ENCODE results near the gene KLHL29. TPM values are rescaled to one million over a fixed set of nuclear protein-coding genes. Genes with fewer than 3 reads are reported as not detected.
A peak's percentile ranks its signal among the peaks of the same experiment; 100 is the strongest.

Gene KLHL29
- total and polyA plus RNA-seq, 2 experiments from 2014 or later, result 1.9 to 6.4 TPM

DNA sequence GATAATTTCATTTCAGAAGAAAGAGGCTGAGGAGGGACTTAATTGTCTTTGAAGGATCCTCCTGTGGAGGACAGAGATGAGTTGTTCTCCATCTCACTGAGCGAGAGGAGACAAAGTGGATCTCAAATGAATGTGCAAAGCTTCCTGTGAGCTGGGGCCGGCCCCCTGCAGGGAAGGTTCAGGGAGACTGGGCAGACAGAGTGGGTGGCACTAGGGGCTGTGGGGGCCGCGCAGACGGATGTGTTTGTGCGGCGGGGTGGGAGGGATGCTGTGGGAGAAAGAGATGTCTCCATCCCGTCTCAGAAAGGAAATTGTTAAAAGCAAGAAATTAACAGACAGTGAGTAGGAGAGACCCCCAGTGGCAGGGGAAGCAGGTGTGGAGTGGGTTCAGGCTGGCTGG, 29.1 kb downstream of the KLHL29 start:
- in situ Hi-C loops (cut with MboI), result no loop called here

DNA sequence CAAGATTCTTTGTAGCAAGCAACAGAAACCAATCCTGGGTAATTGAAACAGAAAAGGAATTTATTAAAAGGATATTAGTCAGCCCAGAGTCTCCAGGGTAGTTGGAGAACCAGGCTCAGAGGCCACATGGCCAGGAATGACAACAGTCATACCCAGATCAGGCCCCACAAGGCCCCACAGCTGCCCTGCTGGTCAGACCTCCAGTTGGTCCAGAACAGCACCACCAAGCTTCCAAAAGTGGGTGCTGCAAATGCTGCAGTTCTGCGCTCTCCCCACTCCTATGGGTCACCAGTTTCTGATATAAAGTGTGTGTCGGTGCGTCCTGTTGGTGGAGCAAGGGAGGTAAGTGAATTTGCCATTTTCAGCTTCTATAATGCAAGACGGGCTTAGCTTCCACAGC, 29.9 kb downstream of the KLHL29 start:
- no peaks in the 10 kb centered on the region for H3K9me2 ChIP-seq (ENCODE audit: insufficient read depth)
- in situ Hi-C loops (cut with MboI), result no loop called here
- peaks cover 47% of the 10 kb centered on the region for H3F3A ChIP-seq (ENCODE audit: insufficient read depth)
- no peak overlapping the region for H2AFZ ChIP-seq
- DNase-seq, result peak; percentile 55
- H3K79me2 ChIP-seq (ENCODE audit: insufficient read depth), result peaks cover 39% of the 10 kb centered on the region
- H3K4me1 ChIP-seq (ENCODE audit: insufficient read depth), result peaks cover 54% of the 10 kb centered on the region
- H3K9me3 ChIP-seq (ENCODE audit: low read depth), result no peaks in the 10 kb centered on the region
- H3K4me3 ChIP-seq, result no peak overlapping the region
- H3K36me3 ChIP-seq (ENCODE audit: low read depth), result no peaks in the 10 kb centered on the region
- peak overlapping the region; percentile 22; the same call in 1 of the 2 replicates for H3K27ac ChIP-seq
- H3K4me2 ChIP-seq (ENCODE audit: unreplicated experiment), result no peak overlapping the region
- H3K9ac ChIP-seq, result no peak overlapping the region
- no peaks in the 10 kb centered on the region for H4K20me1 ChIP-seq (ENCODE audit: insufficient read depth)
- H3K27me3 ChIP-seq (replicated peaks; ENCODE audit: insufficient read depth), result no peaks in the 10 kb centered on the region
- TF ChIP-seq EZH2 (IDR thresholded peaks at IDR 0.05; ENCODE audit: insufficient read depth, poor library complexity, severe bottlenecking) (no peak), EZH2phosphoT487 (IDR thresholded peaks at IDR 0.05; ENCODE audit: insufficient read depth, low read depth) (no peak)
- 99 to 100% methylated on average over 4 of the region's 4 CpGs for WGBS, 2 experiments (ENCODE audit: low coverage in 1 of 2, low lambda C conversion rate in 2 of 2, missing lambda C conversion rate in 2 of 2)

More for the DNA sequence above, 29.1 kb downstream of the KLHL29 start:
- Histone ChIP-seq H3K36me3 (ENCODE audit: low read depth) (no peaks in the 10 kb centered on the region), H3K9me2 (ENCODE audit: insufficient read depth) (no peaks in the 10 kb centered on the region), H2AFZ (no peak overlapping the region), H3K27ac (no peak overlapping the region), H3K4me2 (ENCODE audit: unreplicated experiment) (no peak overlapping the region), H3F3A (ENCODE audit: insufficient read depth) (peaks cover 39% of the 10 kb centered on the region), H3K27me3 (replicated peaks; ENCODE audit: insufficient read depth) (no peaks in the 10 kb centered on the region), H3K79me2 (ENCODE audit: insufficient read depth) (peaks cover 47% of the 10 kb centered on the region), H4K20me1 (ENCODE audit: insufficient read depth) (no peaks in the 10 kb centered on the region), H3K9ac (no peak overlapping the region), H3K4me1 (ENCODE audit: insufficient read depth) (peaks cover 47% of the 10 kb centered on the region), H3K9me3 (ENCODE audit: low read depth) (no peaks in the 10 kb centered on the region), H3K4me3 (no peak overlapping the region)
- no peak for DNase-seq
- 98 to 99% methylated on average over 7 to 8 of the region's 8 CpGs for WGBS, 2 experiments (ENCODE audit: low coverage in 1 of 2, low lambda C conversion rate in 2 of 2, missing lambda C conversion rate in 2 of 2)
- TF ChIP-seq EZH2 (IDR thresholded peaks at IDR 0.05; ENCODE audit: insufficient read depth, poor library complexity, severe bottlenecking) (no peak), EZH2phosphoT487 (IDR thresholded peaks at IDR 0.05; ENCODE audit: insufficient read depth, low read depth) (no peak)

DNA sequence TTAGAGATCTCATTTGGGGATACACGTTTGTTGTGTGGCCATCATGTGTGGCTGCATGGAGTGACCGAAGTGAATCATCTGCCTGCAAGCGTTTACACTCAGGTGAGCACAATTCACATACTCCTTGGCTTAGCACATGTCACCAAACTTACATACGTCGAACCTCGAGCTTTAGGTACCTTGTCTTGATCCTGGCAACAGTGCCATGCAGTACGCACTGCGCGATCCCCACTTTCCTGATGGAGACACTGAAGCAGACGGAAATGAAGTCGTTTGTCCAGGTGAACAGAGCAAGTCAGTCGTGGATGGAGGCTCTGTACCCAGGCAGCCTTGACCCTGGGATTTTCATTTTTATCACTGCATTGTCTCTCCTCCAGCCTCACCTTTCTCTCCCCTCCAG, 32.3 kb downstream of the KLHL29 start:
- DNase-seq, result no peak
- Histone ChIP-seq H3K27me3 (replicated peaks; ENCODE audit: insufficient read depth) (no peaks in the 10 kb centered on the region), H3K9ac (no peak overlapping the region), H4K20me1 (ENCODE audit: insufficient read depth) (no peaks in the 10 kb centered on the region), H3K4me1 (ENCODE audit: insufficient read depth) (peaks cover 49% of the 10 kb centered on the region), H3K4me3 (no peak overlapping the region), H3K9me2 (ENCODE audit: insufficient read depth) (no peaks in the 10 kb centered on the region), H3K36me3 (ENCODE audit: low read depth) (no peaks in the 10 kb centered on the region), H3F3A (ENCODE audit: insufficient read depth) (peaks cover 47% of the 10 kb centered on the region), H3K9me3 (ENCODE audit: low read depth) (no peaks in the 10 kb centered on the region), H3K79me2 (ENCODE audit: insufficient read depth) (peaks cover 50% of the 10 kb centered on the region), H2AFZ (no peak overlapping the region), H3K4me2 (ENCODE audit: unreplicated experiment) (no peak overlapping the region), H3K27ac (no peak overlapping the region)
- in situ Hi-C loops (cut with MboI), result no loop called here
- TF ChIP-seq EZH2phosphoT487 (IDR thresholded peaks at IDR 0.05; ENCODE audit: insufficient read depth, low read depth), result no peak
- no peak for TF ChIP-seq EZH2 (IDR thresholded peaks at IDR 0.05; ENCODE audit: insufficient read depth, poor library complexity, severe bottlenecking)
- WGBS, 2 experiments (ENCODE audit: low coverage in 1 of 2, low lambda C conversion rate in 2 of 2, missing lambda C conversion rate in 2 of 2), result 96 to 100% methylated on average over 12 of the region's 12 CpGs

DNA sequence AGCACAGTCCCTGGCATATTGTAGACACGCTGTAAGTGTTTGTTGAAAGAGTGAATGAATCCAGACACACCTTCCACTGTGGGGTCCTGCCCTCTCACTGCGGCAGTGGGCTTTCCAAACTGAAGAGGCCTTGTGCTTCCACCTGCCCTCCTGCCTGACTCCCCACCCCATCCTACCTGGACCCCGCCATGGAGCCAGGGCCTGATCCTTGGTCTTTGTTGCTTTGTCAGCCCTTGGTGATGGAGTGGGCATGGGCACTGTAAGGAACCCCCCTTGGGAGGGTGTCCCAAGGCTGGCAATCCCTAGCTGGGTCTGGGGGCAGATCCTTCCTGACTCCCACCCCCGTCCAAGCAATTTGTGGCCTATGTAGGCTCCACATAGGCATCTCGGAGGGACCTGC, 33.1 kb downstream of the KLHL29 start:
- peak overlapping the region; percentile 73 for H3K9ac ChIP-seq

More for the DNA sequence above, 33.1 kb downstream of the KLHL29 start:
- Histone ChIP-seq H3K36me3 (ENCODE audit: low read depth) (no peaks in the 10 kb centered on the region), H3K9me2 (ENCODE audit: insufficient read depth) (no peaks in the 10 kb centered on the region), H3K27me3 (replicated peaks; ENCODE audit: insufficient read depth) (no peaks in the 10 kb centered on the region), H4K20me1 (ENCODE audit: insufficient read depth) (no peaks in the 10 kb centered on the region), H3K4me3 (peak overlapping the region; percentile 9; the same call in 1 of the 2 replicates), H2AFZ (no peak overlapping the region), H3K4me2 (ENCODE audit: unreplicated experiment) (peak overlapping the region; percentile 78), H3K27ac (peak overlapping the region; percentile 95), H3K9me3 (ENCODE audit: low read depth) (no peaks in the 10 kb centered on the region), H3K79me2 (ENCODE audit: insufficient read depth) (peaks cover 56% of the 10 kb centered on the region), H3K4me1 (ENCODE audit: insufficient read depth) (peaks cover 42% of the 10 kb centered on the region), H3F3A (ENCODE audit: insufficient read depth) (peaks cover 40% of the 10 kb centered on the region)
- TF ChIP-seq EZH2phosphoT487 (IDR thresholded peaks at IDR 0.05; ENCODE audit: insufficient read depth, low read depth), result no peak
- TF ChIP-seq EZH2 (IDR thresholded peaks at IDR 0.05; ENCODE audit: insufficient read depth, poor library complexity, severe bottlenecking), result no peak
- WGBS, 2 experiments (ENCODE audit: low coverage in 1 of 2, low lambda C conversion rate in 2 of 2, missing lambda C conversion rate in 2 of 2), result 71 to 74% methylated on average over 5 of the region's 5 CpGs
- in situ Hi-C loops (cut with MboI), result no loop called here
- DNase-seq, result no peak

Measured in GM23248 (cell line).